ENCODE results near the gene LSM3.

- TF ChIP-seq CTCF (conservative IDR thresholded peaks at IDR 0.05; ENCODE audit: low read length) (no peak), EZH2phosphoT487 (IDR thresholded peaks at IDR 0.05; ENCODE audit: borderline replicate concordance, low read depth, low read length) (no peak)
Observed at GRCh38 chr3:14210843-14211594, 32.4 kb downstream of the LSM3 start.
